ENCODE data around the gene CERCAM. TPM values are rescaled to one million over a fixed set of nuclear protein-coding genes. Genes with fewer than 3 reads are reported as not detected.

CERCAM gene
- total and polyA plus RNA-seq, 2 of the 4 experiments (the other 2 are of a cell fraction): 15.1 to 118 TPM

- Histone ChIP-seq H3K9me1 (ENCODE audit: insufficient read depth, low read length) (no peaks in the 10 kb centered on the region), H3K56ac (ENCODE audit: extremely low read depth, insufficient read depth, low read length) (no peak overlapping the region), H4K91ac (ENCODE audit: insufficient read depth, low read depth, low read length) (no peak overlapping the region), H3K23ac (ENCODE audit: low read depth, low read length) (0 out of 2 replicates have a peak overlapping the region, but pooled peaks have one; percentile 0), H2AFZ (replicated peaks; ENCODE audit: low read length, poor library complexity) (no peak overlapping the region), H3K4me1 (ENCODE audit: control insufficient read depth, insufficient read depth, low read length) (no peaks in the 10 kb centered on the region), H3K4ac (ENCODE audit: low read depth, low read length) (no peak overlapping the region), H3K14ac (replicated peaks; ENCODE audit: low read depth, low read length) (no peak overlapping the region), H3K27ac (ENCODE audit: insufficient read depth, low read length) (no peak overlapping the region), H2BK5ac (ENCODE audit: low read depth, low read length, poor library complexity, severe bottlenecking) (no peak overlapping the region), H2AK5ac (ENCODE audit: low read depth, low read length) (no peak overlapping the region), H3K4me3 (ENCODE audit: insufficient read depth, low read depth, low read length) (no peak overlapping the region), H4K5ac (ENCODE audit: low read depth, low read length) (no peak overlapping the region), H2BK120ac (ENCODE audit: low read depth, low read length) (no peak overlapping the region), H2AK9ac (replicated peaks; ENCODE audit: low read depth, low read length, poor library complexity) (no peak overlapping the region), H2BK20ac (ENCODE audit: low read depth, low read length) (no peak overlapping the region), H4K20me1 (ENCODE audit: insufficient read depth, low read length) (no peaks in the 10 kb centered on the region; the same call in none of the 2 replicates), H3K36me3 (ENCODE audit: control insufficient read depth, insufficient read depth, low read length) (peaks cover 6% of the 10 kb centered on the region; the same call in 1 of the 2 replicates), H3K9ac (ENCODE audit: low read depth, low read length) (no peak overlapping the region), H2BK15ac (ENCODE audit: low read depth, low read length) (no peak overlapping the region), H3K79me1 (ENCODE audit: low read depth in 1 of 2, low read length in 2 of 2) (no peaks in the 10 kb centered on the region), H3K4me2 (ENCODE audit: low read depth, low read length) (no peak overlapping the region), H3K27me3 (ENCODE audit: control insufficient read depth, insufficient read depth, low read length) (peaks cover 16% of the 10 kb centered on the region), H4K8ac (ENCODE audit: low read depth in 2 of 2, low read length in 2 of 2) (no peak overlapping the region), H3K9me3 (ENCODE audit: control insufficient read depth, insufficient read depth, low read length) (no peaks in the 10 kb centered on the region), H3K18ac (ENCODE audit: low read depth, low read length) (no peak overlapping the region)
- intact Hi-C loops (cut with micrococcal nuclease) (no loop called here), dilution Hi-C loops (cut with HindIII; ENCODE audit: low sequenced_read_pairs, unreplicated experiment) (no loop called here), in situ Hi-C loops (cut with MboI; ENCODE audit: low sequenced_read_pairs) (no loop called here)
- no peak for ATAC-seq (ENCODE audit: low read depth)
- ChIA-PET POLR2A (ENCODE audit: unreplicated experiment) (interaction anchor here (0.6 kb wide), 1 partner anchor 200 kb away, joined by 7 read pairs; no protein-coding TSS in a partner anchor), CTCF (no interaction called here)
- no peak for DNase-seq
- no TSS peak for BruUV-seq (replicated peaks)
- no CpG with 5 or more reads among the region's 9 CpGs for WGBS, 2 experiments (ENCODE audit: extremely low coverage in 2 of 2, insufficient read length in 1 of 2)
- TF ChIP-seq RAD21 (IDR thresholded peaks at IDR 0.05; ENCODE audit: low read length): no peak
Measured at GRCh38 chr9:128394379-128395168, 26.1 kb upstream of the CERCAM start.

Measured in IMR-90 (cell line).